ENCODE data around the gene ETV6.
A peak's percentile ranks its signal among the peaks of the same experiment; 100 is the strongest.

- TF ChIP-seq POLR2A (IDR thresholded peaks at IDR 0.05; ENCODE audit: low read depth, low read length) (peak; percentile 46; the same call in 1 of the 2 replicates), POLR2AphosphoS5 (IDR thresholded peaks at IDR 0.05; ENCODE audit: low read depth, low read length) (peak; percentile 47)
Observed at GRCh38 chr12:11730299-11731041, 81.0 kb downstream of the ETV6 start.

All from GM12892 (cell line).